Measurements from ENCODE around the gene MRFAP1. TPM values are rescaled to one million over a fixed set of nuclear protein-coding genes. Genes with fewer than 3 reads are reported as not detected.
A peak's percentile ranks its signal among the peaks of the same experiment; 100 is the strongest.
"Not testable (repeated sequence)": the region's sequence is repeated elsewhere in the genome, so short reads cannot be mapped to it uniquely, and the experiment has no call there.

The MRFAP1 gene
- total RNA-seq, 3 donors from 2014 or later = 116 to 134 (median 128) TPM

DNA sequence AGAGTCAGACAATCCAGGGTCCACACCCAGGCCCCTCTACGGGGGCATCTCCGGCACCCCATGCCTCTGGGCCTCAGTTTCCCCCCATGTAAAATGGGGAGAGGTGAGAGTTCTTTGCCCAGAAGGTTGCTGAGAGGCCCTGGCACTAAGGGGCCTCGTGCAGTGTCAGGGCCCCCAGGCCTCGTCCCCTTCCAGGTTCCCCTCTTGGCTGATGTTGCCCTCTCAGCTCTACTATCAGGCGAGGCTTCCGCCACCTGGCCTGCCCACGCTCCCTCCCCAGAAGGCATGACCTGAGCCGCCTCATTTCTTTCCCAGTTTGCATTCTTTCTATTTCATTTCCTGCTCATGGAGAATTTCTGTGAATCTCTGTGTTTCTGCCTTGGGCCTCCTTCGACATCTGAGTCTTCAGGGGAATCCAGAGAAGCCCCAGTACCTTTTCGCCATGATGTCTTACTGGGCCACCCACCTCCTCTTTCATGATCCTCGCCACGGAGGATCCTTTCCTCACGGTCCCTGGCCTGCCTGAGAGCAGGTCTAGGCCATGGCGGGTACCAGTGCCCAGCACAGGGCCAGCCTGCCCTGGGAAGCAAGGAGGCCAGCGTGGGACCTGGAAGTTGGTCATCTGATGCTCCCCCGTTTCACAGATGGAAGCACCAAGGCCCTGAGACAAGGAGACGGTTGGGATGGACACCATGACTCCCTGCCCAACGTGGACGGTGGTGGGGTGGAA lies 21.9 kb upstream of the MRFAP1 start:
- no peaks in the 10 kb centered on the region for H3K27me3 Mint-ChIP-seq (ENCODE audit: low read depth)
- no peak overlapping the region for H3K4me3 Mint-ChIP-seq
- H3K9me3 Mint-ChIP-seq = no peaks in the 10 kb centered on the region
- H3K4me1 Mint-ChIP-seq (ENCODE audit: low read depth) = no peaks in the 10 kb centered on the region
- peaks cover 27% of the 10 kb centered on the region for H3K36me3 Mint-ChIP-seq (ENCODE audit: insufficient read depth)
- DNase-seq (no peak), ATAC-seq (no peak)

DNA sequence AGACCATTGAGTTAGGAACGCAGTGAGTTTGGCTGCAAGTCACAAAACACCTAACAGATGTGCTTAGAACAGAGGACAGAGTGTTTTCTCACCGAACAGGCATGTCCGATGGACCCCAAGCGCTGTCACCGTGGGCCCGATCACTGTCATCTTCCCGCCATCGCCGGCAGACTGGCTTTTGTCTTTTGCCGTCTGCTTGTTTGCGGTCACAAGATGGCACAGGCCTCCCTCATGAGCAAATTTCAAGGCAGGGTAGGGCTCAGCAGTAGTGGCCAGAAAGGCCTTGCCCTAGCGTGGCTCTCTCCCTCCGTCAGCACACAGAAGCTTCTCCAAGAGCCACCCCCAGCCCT lies 21.4 kb upstream of the MRFAP1 start:
- Mint-ChIP-seq H3K4me3 (no peak overlapping the region), H3K36me3 (ENCODE audit: insufficient read depth) (peaks cover 27% of the 10 kb centered on the region), H3K27me3 (ENCODE audit: low read depth) (no peaks in the 10 kb centered on the region), H3K4me1 (ENCODE audit: low read depth) (no peaks in the 10 kb centered on the region), H3K9me3 (no peaks in the 10 kb centered on the region)
- ATAC-seq = no peak
- no peak for DNase-seq

DNA sequence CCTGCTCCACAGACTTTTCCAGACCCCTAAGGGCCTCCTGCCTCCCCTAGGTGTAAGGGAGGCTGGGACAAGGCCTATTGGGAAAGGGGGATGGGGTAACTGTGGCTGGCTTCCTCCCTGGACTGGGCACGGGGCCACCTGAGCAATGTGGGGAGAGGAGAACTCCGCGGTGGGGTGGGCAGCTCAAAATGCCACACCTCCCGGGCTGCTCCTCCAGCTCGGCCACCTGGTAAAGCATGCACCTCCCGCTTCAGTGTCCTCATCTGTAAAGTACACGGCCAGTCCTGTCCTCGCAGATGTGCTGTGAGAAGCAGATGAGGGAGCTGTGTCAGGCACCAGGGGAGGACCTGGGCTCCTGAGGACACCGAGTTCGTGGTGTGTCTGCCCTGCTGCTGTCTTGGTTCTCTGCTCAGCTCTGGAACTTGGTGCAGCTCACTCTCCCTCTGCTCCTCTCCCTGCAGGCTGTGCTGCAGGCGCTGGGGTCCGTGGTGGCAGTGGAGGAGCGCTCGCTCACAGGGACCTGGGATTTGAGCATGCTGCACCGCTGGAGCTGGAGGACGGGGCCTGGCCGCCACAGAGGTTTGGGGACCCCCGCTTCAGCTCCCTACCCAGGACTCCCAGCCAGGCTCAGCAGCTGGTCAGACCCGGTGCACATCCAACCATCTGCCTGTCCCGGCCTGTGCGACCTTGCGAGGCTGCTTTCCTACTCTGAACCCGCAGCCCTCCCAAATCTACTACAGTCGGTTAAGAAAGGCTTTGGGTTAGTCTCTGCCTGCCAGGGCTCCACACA lies 20.8 kb upstream of the MRFAP1 start:
- DNase-seq = no peak
- no peaks in the 10 kb centered on the region for H3K9me3 Mint-ChIP-seq
- peaks cover 25% of the 10 kb centered on the region for H3K36me3 Mint-ChIP-seq (ENCODE audit: insufficient read depth)
- no peak overlapping the region for H3K4me3 Mint-ChIP-seq
- H3K4me1 Mint-ChIP-seq (ENCODE audit: low read depth) = no peaks in the 10 kb centered on the region
- no peaks in the 10 kb centered on the region for H3K27me3 Mint-ChIP-seq (ENCODE audit: low read depth)
- peak in 1 of 2 donors; percentile 18 for ATAC-seq

DNA sequence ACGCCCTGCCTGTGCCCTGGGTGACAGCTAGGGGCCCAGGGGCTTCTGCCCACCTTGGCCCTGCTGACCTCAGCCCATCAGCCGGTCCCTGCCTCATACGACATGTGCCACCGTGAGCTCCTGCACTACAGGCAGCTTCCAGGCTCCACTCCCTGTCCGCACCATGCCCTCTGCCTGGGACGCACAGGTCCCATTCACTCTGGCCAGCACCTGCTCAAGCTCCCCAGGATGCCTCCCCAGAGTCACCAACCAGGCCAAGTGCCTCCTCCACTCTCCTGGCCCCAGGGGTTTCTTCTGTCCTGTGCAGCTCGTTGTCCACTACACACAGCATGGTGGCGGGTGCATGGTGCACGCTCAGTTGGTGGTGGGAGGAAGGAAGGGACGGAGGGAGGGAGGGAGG lies 20.2 kb upstream of the MRFAP1 start:
- H3K9me3 Mint-ChIP-seq = no peaks in the 10 kb centered on the region
- ATAC-seq (no peak), DNase-seq (no peak)
- H3K4me3 Mint-ChIP-seq = no peak overlapping the region
- H3K27me3 Mint-ChIP-seq (ENCODE audit: low read depth) = no peaks in the 10 kb centered on the region
- H3K36me3 Mint-ChIP-seq (ENCODE audit: insufficient read depth) = peaks cover 23% of the 10 kb centered on the region
- H3K4me1 Mint-ChIP-seq (ENCODE audit: low read depth) = no peaks in the 10 kb centered on the region

DNA sequence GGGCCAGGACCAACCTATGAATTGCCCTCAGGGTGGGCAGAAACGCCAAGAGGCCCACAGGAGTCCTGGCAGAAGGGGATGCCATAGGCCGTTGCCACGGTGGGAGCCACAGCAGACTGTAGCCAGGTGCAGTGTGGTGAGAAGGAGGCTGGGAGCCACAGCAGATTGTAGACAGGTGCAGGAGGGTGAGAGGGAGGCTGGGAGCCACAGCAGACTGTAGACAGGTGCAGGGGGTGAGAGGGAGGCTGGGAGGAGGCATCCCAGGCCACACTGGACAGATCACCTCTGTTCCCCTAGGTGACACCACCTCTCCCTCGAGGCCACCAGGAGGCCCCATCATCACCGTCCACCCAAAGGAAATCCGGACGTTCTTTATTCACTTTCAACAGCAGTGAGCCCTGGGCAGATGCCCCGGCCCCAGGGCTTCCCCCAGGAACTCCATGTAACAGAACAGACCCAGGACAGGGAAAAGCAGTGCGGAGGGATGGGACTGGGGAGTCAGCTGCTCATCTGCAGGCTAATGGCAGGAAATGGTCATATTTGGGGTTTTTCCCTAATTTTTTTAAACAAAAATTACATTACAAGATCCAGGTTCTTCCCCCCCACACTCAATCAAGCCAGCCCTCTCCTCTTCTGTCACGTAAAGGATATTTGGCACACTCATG lies 19.5 kb upstream of the MRFAP1 start:
- ATAC-seq (no peak), DNase-seq (no peak)
- H3K4me1 Mint-ChIP-seq (ENCODE audit: low read depth) = no peaks in the 10 kb centered on the region
- no peaks in the 10 kb centered on the region for H3K9me3 Mint-ChIP-seq
- H3K27me3 Mint-ChIP-seq (ENCODE audit: low read depth) = no peaks in the 10 kb centered on the region
- peaks cover 20% of the 10 kb centered on the region for H3K36me3 Mint-ChIP-seq (ENCODE audit: insufficient read depth)
- H3K4me3 Mint-ChIP-seq = no peak overlapping the region

DNA sequence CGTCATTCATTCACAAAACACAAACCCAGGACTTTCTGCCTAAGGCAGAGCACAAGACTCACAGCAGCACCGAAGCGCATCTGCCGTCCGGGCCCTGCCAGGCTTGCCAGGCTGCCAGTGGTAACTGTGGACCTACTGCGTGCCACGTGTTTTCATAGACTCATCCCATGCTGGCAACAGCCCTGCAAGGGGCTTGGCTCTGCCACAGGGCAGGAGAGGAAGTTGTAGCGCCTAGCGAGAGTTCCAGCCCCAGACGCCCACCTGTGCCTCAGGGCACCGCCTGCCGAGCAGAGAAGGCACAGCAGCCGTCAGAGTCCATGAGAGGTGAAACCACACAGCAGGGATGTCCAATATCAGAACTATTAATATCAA lies 18.9 kb upstream of the MRFAP1 start:
- no peak for ATAC-seq
- no peak for DNase-seq
- Mint-ChIP-seq H3K9me3 (no peaks in the 10 kb centered on the region), H3K36me3 (ENCODE audit: insufficient read depth) (peaks cover 16% of the 10 kb centered on the region), H3K27me3 (ENCODE audit: low read depth) (no peaks in the 10 kb centered on the region), H3K4me1 (ENCODE audit: low read depth) (no peaks in the 10 kb centered on the region), H3K4me3 (no peak overlapping the region)

DNA sequence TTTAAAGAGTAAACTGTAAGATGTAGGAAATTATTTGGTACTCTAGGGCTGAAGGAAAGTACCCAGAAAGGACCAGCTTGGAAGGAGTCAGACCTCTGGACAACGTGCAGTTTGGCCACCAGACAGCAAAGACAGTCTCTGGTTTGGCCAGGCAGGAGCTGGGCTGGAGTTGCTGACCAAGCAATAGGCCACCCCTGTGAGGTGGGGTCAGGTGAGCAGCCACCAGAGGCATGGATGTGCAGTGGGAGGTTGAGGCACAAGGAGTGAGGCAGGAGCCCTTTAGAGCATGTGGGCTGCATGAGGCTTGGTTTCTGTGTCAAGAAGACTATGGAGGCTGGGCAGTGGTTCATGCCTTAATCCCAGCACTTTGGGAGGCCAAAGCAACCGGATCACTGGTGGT lies 17.7 kb upstream of the MRFAP1 start:
- H3K36me3 Mint-ChIP-seq (ENCODE audit: insufficient read depth) = peaks cover 4% of the 10 kb centered on the region
- no peak overlapping the region for H3K4me3 Mint-ChIP-seq
- DNase-seq = no peak
- H3K27me3 Mint-ChIP-seq (ENCODE audit: low read depth) = no peaks in the 10 kb centered on the region
- no peaks in the 10 kb centered on the region for H3K4me1 Mint-ChIP-seq (ENCODE audit: low read depth)
- no peaks in the 10 kb centered on the region for H3K9me3 Mint-ChIP-seq
- no peak for ATAC-seq

DNA sequence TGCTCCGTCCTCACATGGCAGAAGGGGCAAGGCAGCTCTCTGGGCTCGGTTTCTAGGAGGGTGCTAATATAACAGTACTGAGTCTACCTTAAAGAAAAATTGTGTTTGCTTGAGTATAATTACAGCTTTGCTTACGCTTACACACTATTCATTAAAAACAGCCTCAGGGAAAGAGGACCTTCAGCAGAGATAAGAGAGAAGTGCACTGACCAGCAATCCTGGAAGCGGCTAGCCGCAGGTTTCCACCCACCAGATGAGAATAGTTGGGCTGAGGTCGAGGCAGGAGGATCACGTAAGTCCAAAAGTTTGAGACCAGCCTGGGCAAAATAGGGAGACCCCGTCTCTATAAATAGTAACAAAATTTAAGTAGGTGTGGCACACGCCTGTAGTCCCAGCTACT lies 15.2 kb upstream of the MRFAP1 start:
- Mint-ChIP-seq H3K4me3 (no peak overlapping the region), H3K9me3 (no peaks in the 10 kb centered on the region), H3K4me1 (ENCODE audit: low read depth) (no peaks in the 10 kb centered on the region), H3K36me3 (ENCODE audit: insufficient read depth) (no peaks in the 10 kb centered on the region), H3K27me3 (ENCODE audit: low read depth) (no peaks in the 10 kb centered on the region)
- DNase-seq (no peak), ATAC-seq (no peak)

DNA sequence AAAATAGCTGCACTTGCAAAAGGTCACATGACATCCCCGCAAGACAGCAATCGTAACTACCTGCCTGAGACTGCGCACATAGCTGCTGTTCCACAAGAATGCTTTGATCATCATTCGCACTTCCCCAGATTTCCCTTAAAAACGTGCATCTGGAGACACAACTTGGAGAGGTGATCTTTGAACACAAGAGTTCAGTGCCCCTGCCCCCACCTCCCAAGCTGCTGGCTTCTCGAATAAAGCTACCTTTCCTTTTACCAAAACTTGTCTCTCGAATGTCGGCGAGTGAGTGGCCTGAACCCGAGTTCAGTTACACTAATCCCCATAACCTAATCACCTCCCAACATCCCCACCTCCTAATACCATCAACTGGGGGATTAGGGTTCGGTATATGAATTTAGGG lies 14.4 kb upstream of the MRFAP1 start:
- Mint-ChIP-seq H3K4me1 (ENCODE audit: low read depth) (no peaks in the 10 kb centered on the region), H3K9me3 (no peaks in the 10 kb centered on the region), H3K36me3 (ENCODE audit: insufficient read depth) (no peaks in the 10 kb centered on the region)

DNA sequence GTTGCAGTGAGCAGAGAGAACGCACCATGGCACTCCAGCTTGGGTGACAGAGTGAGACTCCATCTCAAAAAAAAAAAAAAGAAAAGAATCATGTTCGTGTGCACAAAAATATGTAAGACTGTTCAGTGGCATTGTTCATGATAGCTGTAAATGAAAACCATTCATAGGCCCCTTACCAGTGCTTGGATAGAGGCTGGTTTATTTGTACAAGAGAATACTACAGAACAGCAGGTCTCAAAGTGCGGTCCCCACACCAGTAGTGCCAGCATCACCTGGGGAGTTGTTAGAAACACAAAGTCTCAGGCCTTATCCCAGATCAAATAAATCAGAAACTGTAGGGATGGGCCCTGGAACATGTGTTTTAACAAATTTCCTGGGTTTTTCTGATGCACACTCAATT lies 12.7 kb upstream of the MRFAP1 start:
- H3K36me3 Mint-ChIP-seq (ENCODE audit: insufficient read depth) = no peaks in the 10 kb centered on the region
- ATAC-seq (no peak), DNase-seq (no peak)
- H3K4me3 Mint-ChIP-seq = no peak overlapping the region
- no peaks in the 10 kb centered on the region for H3K9me3 Mint-ChIP-seq
- no peaks in the 10 kb centered on the region for H3K4me1 Mint-ChIP-seq (ENCODE audit: low read depth)
- no peaks in the 10 kb centered on the region for H3K27me3 Mint-ChIP-seq (ENCODE audit: low read depth)

More for the DNA sequence above, 14.4 kb upstream of the MRFAP1 start:
- Mint-ChIP-seq H3K4me3 (no peak overlapping the region), H3K27me3 (ENCODE audit: low read depth) (no peaks in the 10 kb centered on the region)
- DNase-seq = no peak
- no peak for ATAC-seq

DNA sequence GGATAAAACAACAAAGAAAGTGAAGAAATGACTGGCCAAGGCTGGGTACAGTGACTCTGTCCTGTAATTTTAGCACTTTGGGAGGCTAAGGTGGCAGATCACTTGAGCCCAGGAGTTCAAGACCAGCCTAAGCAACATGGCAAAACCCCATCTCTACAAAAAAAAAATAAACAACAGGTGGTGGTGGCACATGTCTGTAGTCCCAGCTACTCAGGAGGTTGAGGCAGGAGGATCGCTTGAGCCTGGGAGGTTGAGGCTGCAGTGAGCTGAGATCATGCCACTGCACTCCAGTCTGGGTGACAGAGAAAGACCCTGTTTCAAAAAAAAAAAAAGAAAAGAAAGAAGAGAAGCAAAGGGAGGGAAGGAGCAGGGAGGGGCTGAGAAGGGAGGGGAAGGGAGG lies 12.0 kb upstream of the MRFAP1 start:
- not testable (repeated sequence) for H3K4me3 Mint-ChIP-seq; DNase-seq; H3K36me3 Mint-ChIP-seq (ENCODE audit: insufficient read depth); H3K4me1 Mint-ChIP-seq (ENCODE audit: low read depth); H3K9me3 Mint-ChIP-seq; ATAC-seq; H3K27me3 Mint-ChIP-seq (ENCODE audit: low read depth)

DNA sequence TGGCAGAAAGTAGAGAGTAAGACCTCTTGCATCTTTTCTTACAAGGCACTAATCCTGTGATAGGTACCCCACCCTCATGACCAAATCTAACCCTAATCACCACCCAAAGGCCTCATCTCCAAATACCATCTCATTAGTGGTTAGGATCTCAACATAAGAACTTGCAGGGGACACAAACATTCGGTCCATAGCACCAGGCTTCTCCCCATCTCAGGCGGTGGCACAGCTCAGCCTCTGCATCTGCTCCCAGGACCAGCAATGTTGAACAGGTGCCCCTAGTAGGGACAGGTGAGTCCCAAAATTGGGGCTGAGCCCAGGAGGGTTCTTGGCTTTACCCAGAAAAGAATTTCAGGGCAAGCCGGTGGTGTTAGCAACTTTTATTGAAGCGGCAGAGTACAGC lies 8.4 kb upstream of the MRFAP1 start:
- ATAC-seq (no peak), DNase-seq (no peak)
- Mint-ChIP-seq H3K4me3 (no peak overlapping the region), H3K27me3 (ENCODE audit: low read depth) (no peaks in the 10 kb centered on the region), H3K36me3 (ENCODE audit: insufficient read depth) (no peaks in the 10 kb centered on the region), H3K4me1 (ENCODE audit: low read depth) (no peaks in the 10 kb centered on the region), H3K9me3 (no peaks in the 10 kb centered on the region)

DNA sequence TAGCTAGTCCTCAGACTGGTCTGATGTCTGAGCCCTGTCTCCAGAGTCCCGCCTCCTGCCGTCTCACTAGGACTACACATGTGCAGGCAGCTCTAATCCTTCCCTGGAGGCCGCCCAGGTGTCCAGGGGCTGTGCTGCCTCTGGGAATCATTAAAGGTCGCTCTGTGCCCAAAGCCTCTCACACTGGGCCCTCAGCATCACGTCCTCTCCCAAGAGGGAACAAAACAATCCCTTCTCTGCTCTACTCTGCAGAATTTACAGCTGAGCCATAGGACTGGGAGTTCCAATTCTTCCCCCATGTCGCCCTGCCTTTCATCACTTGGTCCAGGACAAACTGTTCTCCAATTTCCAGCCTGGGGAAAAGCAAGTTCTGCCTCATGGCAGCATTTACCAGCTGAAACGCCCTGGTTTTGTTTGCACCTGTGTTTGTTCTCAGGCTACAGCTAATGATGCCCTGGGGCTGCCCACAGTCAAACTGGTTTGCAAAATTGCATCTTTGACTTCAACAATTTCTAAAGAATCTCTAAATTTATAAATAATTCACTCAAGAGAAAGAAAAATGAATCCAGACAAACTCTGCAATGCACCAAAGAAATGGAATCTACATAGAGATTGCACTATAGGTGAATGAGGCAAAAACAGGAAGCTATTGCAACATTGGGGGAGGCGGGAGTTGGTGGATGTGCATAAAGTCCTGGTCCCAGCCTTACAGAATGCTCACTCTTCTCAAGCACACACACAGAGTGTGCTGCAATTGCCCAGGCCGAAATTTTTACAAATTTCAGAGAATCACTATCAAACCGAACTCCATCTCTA lies 7.2 kb upstream of the MRFAP1 start:
- Mint-ChIP-seq H3K4me1 (ENCODE audit: low read depth) (no peaks in the 10 kb centered on the region), H3K27me3 (ENCODE audit: low read depth) (no peaks in the 10 kb centered on the region), H3K4me3 (no peak overlapping the region), H3K9me3 (no peaks in the 10 kb centered on the region), H3K36me3 (ENCODE audit: insufficient read depth) (no peaks in the 10 kb centered on the region)
- no peak for DNase-seq
- ATAC-seq = no peak

DNA sequence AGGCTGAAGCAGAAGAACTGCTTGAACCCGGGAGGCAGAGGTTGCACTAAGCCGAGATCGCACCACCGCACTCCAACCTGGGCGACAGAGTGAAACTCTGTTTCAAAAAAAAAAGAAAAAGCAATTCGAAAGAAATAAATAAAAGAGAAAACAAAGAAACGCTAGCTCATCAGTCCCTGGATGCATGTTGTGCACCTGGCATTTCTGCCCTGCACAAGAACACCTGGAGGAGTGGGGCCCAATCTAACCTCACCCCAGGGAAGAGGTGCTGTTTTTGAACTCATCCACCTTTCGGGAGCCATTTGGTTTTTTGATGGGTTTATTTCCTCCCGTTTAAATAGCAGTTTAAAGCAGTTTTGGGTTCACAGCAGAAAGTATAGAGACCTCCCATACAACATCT lies 5.7 kb upstream of the MRFAP1 start:
- Mint-ChIP-seq H3K27me3 (ENCODE audit: low read depth) (no peaks in the 10 kb centered on the region), H3K36me3 (ENCODE audit: insufficient read depth) (no peaks in the 10 kb centered on the region), H3K9me3 (no peaks in the 10 kb centered on the region), H3K4me3 (no peak overlapping the region), H3K4me1 (ENCODE audit: low read depth) (no peaks in the 10 kb centered on the region)
- no peak for DNase-seq
- ATAC-seq = no peak

Measured in activated T-cell treated with anti-CD3 and anti-CD28 coated beads, Interleukin-2, amount 50 U/mL, for 4 hours (primary cell).